B cell (primary cell): ENCODE results near the gene ARHGAP1. TPM values are rescaled to one million over a fixed set of nuclear protein-coding genes. Genes with fewer than 3 reads are reported as not detected.

Experiments used
- ATAC-seq: fragments of 200-7000 bp; cut with Tn5 transposase; one replicate; pipeline ENCODE4 v1.10.0; 2021; ENCODE audit warnings: low read depth, mild to moderate bottlenecking, moderate number of reproducible peaks, moderate library complexity
- CTCF ChIA-PET: fragments of 350-600 bp; sonication (Branson Sonifier 250); formaldehyde crosslinking; loops from one replicate; lab custom pipeline; 2021; ENCODE audit warnings: antibody characterized with exemption, inconsistent platforms; lab: Charles Lee
- POLR2A ChIA-PET: fragments of 350-600 bp; sonication (Branson Sonifier 250); formaldehyde crosslinking; loops from one replicate; lab custom pipeline; 2021; ENCODE audit warnings: antibody characterized with exemption; lab: Charles Lee
- DNase-seq: peaks from one replicate; pipeline ENCODE4 v3.0.0; 2013
- H2AFZ ChIP-seq: 2 replicates; pipeline ENCODE4 v1.6.1; 2012; ENCODE audit warnings: mild to moderate bottlenecking, low read depth, low read length; ENCODE audit not compliant: insufficient read depth, poor library complexity, severe bottlenecking
- H3K27ac ChIP-seq, 2 donors: 1 replicate in 1 of 2; 2 replicates in 1 of 2; pipeline ENCODE4 v1.5.1; 2012 to 2013; ENCODE audit warnings: low read length in 2 of 2, mild to moderate bottlenecking in 2 of 2, moderate library complexity in 1 of 2
- H3K27me3 ChIP-seq, 4 experiments: fragments of 200-600 bp in 1 of 4; sonication (generic) in 1 of 4; replicated peaks in 1 of 4; 1 replicate in 2 of 4; 2 replicates in 2 of 4; pipeline versions ENCODE4 v1.6.1 to v1.7.0; 2013 to 2016; ENCODE audit warnings: low read length in 3 of 4, mild to moderate bottlenecking in 2 of 4, mixed read lengths in 1 of 4, moderate library complexity in 1 of 4; ENCODE audit not compliant: insufficient read depth in 4 of 4, control insufficient read depth in 3 of 4; ENCODE audit errors: control extremely low read depth in 1 of 4
- H3K36me3 ChIP-seq, 2 experiments: replicated peaks in 1 of 2; 1 replicate in 1 of 2; 2 replicates in 1 of 2; pipeline versions ENCODE4 v1.6.1 to v1.7.1; 2013; ENCODE audit warnings: low read length in 1 of 2; ENCODE audit not compliant: insufficient read depth in 2 of 2, control insufficient read depth in 1 of 2; ENCODE audit errors: control extremely low read depth in 1 of 2, extremely low read depth in 1 of 2
- H3K4me1 ChIP-seq, 2 donors: fragments of 200-600 bp in 1 of 2; sonication (generic) in 1 of 2; 1 replicate in 1 of 2; 2 replicates in 1 of 2; pipeline versions ENCODE4 v1.5.1 to v1.6.1; 2013 to 2017; ENCODE audit warnings: low read length in 2 of 2; ENCODE audit not compliant: control insufficient read depth in 2 of 2, insufficient read depth in 2 of 2
- H3K4me2 ChIP-seq: replicated peaks from 2 replicates; pipeline ENCODE3; 2012; ENCODE audit warnings: mild to moderate bottlenecking, low read depth, low read length; ENCODE audit not compliant: poor library complexity, severe bottlenecking
- H3K4me3 ChIP-seq, 5 experiments: fragments of 200-600 bp in 1 of 5; sonication (generic) in 1 of 5; 1 replicate in 3 of 5; 2 replicates in 2 of 5; pipeline versions ENCODE4 v1.5.1 to v1.7.0; 2011 to 2016; ENCODE audit warnings: low read length in 4 of 5, mild to moderate bottlenecking in 4 of 5, low read depth in 2 of 5, control low read depth in 1 of 5, moderate library complexity in 1 of 5; ENCODE audit not compliant: insufficient read depth in 1 of 5; ENCODE audit errors: control extremely low read depth in 1 of 5, extremely low read depth in 1 of 5
- H3K79me2 ChIP-seq: fragments of 200-600 bp; sonication (generic); one replicate; pipeline ENCODE4 v1.6.0; 2016; ENCODE audit warnings: low read length; ENCODE audit not compliant: control insufficient read depth, insufficient read depth
- H3K9ac ChIP-seq: fragments of 200-600 bp; sonication (generic); 2 replicates; pipeline ENCODE4 v1.6.1; 2017; ENCODE audit warnings: mild to moderate bottlenecking, low read length, moderate library complexity
- H3K9me3 ChIP-seq, 3 donors: one replicate each; pipeline versions ENCODE4 v1.6.1 to v1.7.1; 2013; ENCODE audit warnings: low read length in 2 of 3; ENCODE audit not compliant: control insufficient read depth in 2 of 3, insufficient read depth in 1 of 3; ENCODE audit errors: control extremely low read depth in 1 of 3
- H4K20me1 ChIP-seq: 2 replicates; pipeline ENCODE4 v1.6.0; 2012; ENCODE audit warnings: mild to moderate bottlenecking, low read length; ENCODE audit not compliant: insufficient read depth, control insufficient read depth, poor library complexity, severe bottlenecking
- H3K27ac Mint-ChIP-seq: one replicate; pipeline ENCODE4 v1.8.0; 2021; ENCODE audit warnings: mixed read lengths
- H3K27me3 Mint-ChIP-seq: one replicate; pipeline ENCODE4 v1.8.0; 2021; ENCODE audit warnings: mixed read lengths
- H3K4me1 Mint-ChIP-seq: one replicate; pipeline ENCODE4 v1.8.0; 2021; ENCODE audit warnings: mixed read lengths
- H3K4me3 Mint-ChIP-seq: one replicate; pipeline ENCODE4 v1.8.0; 2021; ENCODE audit warnings: mixed read lengths
- H3K9me3 Mint-ChIP-seq: one replicate; pipeline ENCODE4 v1.8.0; 2022; ENCODE audit warnings: mixed read lengths; ENCODE audit not compliant: insufficient read depth
- EZH2 ChIP-seq: IDR thresholded peaks from 2 replicates; pipeline ENCODE4 v1.6.1; 2012; ENCODE audit warnings: borderline replicate concordance, low read depth, mild to moderate bottlenecking, moderate library complexity, low read length; ENCODE audit not compliant: insufficient read depth, poor library complexity, severe bottlenecking
- WGBS: methylation state at CpG from one replicate; pipeline ENCODE4 v1.1.5; 2013; ENCODE audit warnings: missing lambda C conversion rate; ENCODE audit not compliant: insufficient coverage; 5-methylcytosine and 5-hydroxymethylcytosine counted together
- intact Hi-C: fragments of 100-400 bp; cut with micrococcal nuclease; formaldehyde crosslinking; loops from one replicate; pipeline ENCODE4 v1.10.0; 2022
- polyA plus RNA-seq: library from polyadenylated mRNA; depleted of rRNA; stranded (reverse); fragments of >200 nt; gene quantifications from 2 replicates; pipeline ENCODE4 v1.2.3, GENCODE V29; 2012
- total RNA-seq, 2 donors: library from RNA; stranded (reverse); fragments of 120-200 nt in 1 of 2; gene quantifications; 1 replicate in 1 of 2; 2 replicates in 1 of 2; pipeline versions ENCODE4 v1.2.3 to v1.2.4, GENCODE V29; 2013 to 2022
- TF ChIP-seq, protein P1 (sequence below): fragments of 200-600 bp; IDR thresholded peaks from one replicate; pipeline ENCODE4 v1.8.0; 2022; ENCODE audit warnings: antibody characterized with exemption, mild to moderate bottlenecking

Gene ARHGAP1
- total and polyA plus RNA-seq, 2 donors (not counting 1 experiment from before 2014, with no cell fraction given), result 33.9 to 55.0 TPM

DNA sequence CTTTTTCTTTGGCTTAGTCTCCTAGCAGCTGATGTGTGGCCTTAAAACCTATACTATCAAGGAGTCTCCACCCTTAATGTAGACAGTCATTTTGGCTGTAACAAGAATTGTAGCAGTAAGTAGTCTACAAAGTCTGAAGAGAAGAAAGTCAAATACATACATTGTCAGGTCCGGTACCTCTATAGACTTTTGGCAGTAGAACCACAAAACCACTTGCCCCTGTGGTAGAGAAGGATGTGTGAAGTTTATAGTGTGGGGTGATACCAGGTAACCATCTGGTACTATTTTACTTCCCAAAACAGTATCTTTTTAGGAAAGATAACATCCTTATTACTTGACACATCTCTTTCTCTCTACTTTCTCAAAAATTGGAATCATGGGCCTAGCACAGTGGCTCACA, 67.9 kb downstream of the ARHGAP1 start:
- CTCF ChIA-PET, result no interaction called here
- Histone ChIP-seq H3K9me3 (no peaks in the 10 kb centered on the region), H3K27me3 (no peaks in the 10 kb centered on the region), H3K9ac (no peak overlapping the region), H3K4me2 (no peak overlapping the region), H3K79me2 (peaks cover 62% of the 10 kb centered on the region), H3K4me3 (no peak overlapping the region), H3K4me1 (no peaks in the 10 kb centered on the region), H4K20me1 (no peaks in the 10 kb centered on the region), H3K36me3 (peaks cover 6 to 28% of the 10 kb centered on the region in 2 experiments), H3K27ac (no peak overlapping the region), H2AFZ (no peak overlapping the region)
- DNase-seq, result no peak
- Mint-ChIP-seq H3K27me3 (no peaks in the 10 kb centered on the region), H3K4me1 (peaks cover 3% of the 10 kb centered on the region), H3K27ac (no peak overlapping the region), H3K9me3 (no peaks in the 10 kb centered on the region), H3K4me3 (no peak overlapping the region)
- intact Hi-C loops, result no loop called here
- POLR2A ChIA-PET, result no interaction called here
- TF ChIP-seq, protein P1, sequence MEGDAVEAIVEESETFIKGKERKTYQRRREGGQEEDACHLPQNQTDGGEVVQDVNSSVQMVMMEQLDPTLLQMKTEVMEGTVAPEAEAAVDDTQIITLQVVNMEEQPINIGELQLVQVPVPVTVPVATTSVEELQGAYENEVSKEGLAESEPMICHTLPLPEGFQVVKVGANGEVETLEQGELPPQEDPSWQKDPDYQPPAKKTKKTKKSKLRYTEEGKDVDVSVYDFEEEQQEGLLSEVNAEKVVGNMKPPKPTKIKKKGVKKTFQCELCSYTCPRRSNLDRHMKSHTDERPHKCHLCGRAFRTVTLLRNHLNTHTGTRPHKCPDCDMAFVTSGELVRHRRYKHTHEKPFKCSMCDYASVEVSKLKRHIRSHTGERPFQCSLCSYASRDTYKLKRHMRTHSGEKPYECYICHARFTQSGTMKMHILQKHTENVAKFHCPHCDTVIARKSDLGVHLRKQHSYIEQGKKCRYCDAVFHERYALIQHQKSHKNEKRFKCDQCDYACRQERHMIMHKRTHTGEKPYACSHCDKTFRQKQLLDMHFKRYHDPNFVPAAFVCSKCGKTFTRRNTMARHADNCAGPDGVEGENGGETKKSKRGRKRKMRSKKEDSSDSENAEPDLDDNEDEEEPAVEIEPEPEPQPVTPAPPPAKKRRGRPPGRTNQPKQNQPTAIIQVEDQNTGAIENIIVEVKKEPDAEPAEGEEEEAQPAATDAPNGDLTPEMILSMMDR, result no peak
- TF ChIP-seq EZH2, result no peak
- no CpG with 5 or more reads among the region's 1 CpG for WGBS
- no peak for ATAC-seq

DNA sequence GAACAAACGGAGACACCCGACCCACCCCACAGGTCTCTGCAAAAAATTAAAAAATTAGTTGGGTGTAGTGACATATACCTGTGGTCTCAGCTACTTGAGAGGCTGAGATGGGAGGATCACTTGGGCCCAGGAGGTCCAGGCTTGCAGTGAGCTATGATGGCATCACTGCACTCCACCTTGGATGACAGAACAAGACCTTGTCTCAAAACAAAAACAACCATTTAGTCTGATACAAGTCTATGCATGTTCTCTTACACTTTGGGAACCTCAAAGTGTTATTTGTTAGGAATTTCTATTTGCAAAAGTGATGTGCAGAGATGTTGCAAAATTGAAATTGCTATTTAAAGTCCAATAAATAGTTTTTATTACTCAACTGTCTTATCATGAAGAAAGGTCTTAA, 68.7 kb downstream of the ARHGAP1 start:
- H3K36me3 ChIP-seq, result peaks cover 6 to 32% of the 10 kb centered on the region in 2 experiments
- DNase-seq, result no peak
- WGBS, result 92% methylated on average over 2 of the region's 2 CpGs

More for the DNA sequence above, 68.7 kb downstream of the ARHGAP1 start:
- Histone ChIP-seq H3K9me3 (no peaks in the 10 kb centered on the region), H3K4me3 (no peak overlapping the region), H3K4me2 (no peak overlapping the region), H3K79me2 (peaks cover 67% of the 10 kb centered on the region), H2AFZ (no peak overlapping the region), H3K9ac (no peak overlapping the region), H3K27ac (no peak overlapping the region), H4K20me1 (peaks cover 4% of the 10 kb centered on the region), H3K27me3 (no peaks in the 10 kb centered on the region), H3K4me1 (no peaks in the 10 kb centered on the region)
- no peaks in the 10 kb centered on the region for H3K9me3 Mint-ChIP-seq
- ChIA-PET POLR2A (no interaction called here), CTCF (no interaction called here)
- no peak overlapping the region for H3K27ac Mint-ChIP-seq
- no peak for ATAC-seq
- peaks cover 3% of the 10 kb centered on the region for H3K4me1 Mint-ChIP-seq
- H3K4me3 Mint-ChIP-seq, result no peak overlapping the region
- no peaks in the 10 kb centered on the region for H3K27me3 Mint-ChIP-seq
- intact Hi-C loops, result no loop called here
- TF ChIP-seq, protein P1, result no peak
- no peak for TF ChIP-seq EZH2
